ENCODE results near the gene PRUNE2.
"Not testable (repeated sequence)": the region's sequence is repeated elsewhere in the genome, so short reads cannot be mapped to it uniquely, and the experiment has no call there.

Gene PRUNE2

GRCh38 chr9:76619197-76619596 is 286.7 kb downstream of the PRUNE2 start:
- DNase-seq = no peak

- no peak for DNase-seq
Observed at GRCh38 chr9:76618762-76619161, 287.2 kb downstream of the PRUNE2 start.

- DNase-seq = no peak
Observed at GRCh38 chr9:76617497-76618175, 288.3 kb downstream of the PRUNE2 start.

- no peak for DNase-seq
Observed at GRCh38 chr9:76616780-76617179, 289.1 kb downstream of the PRUNE2 start.

GRCh38 chr9:76615177-76615603 is 290.7 kb downstream of the PRUNE2 start:
- DNase-seq = no peak

- DNase-seq = no peak
Observed at GRCh38 chr9:76613974-76614373, 291.9 kb downstream of the PRUNE2 start.

GRCh38 chr9:76613150-76613781 is 292.6 kb downstream of the PRUNE2 start:
- DNase-seq = no peak

- DNase-seq = no peak
Observed at GRCh38 chr9:76610011-76610352, 295.9 kb downstream of the PRUNE2 start.

- DNase-seq = no peak
Observed at GRCh38 chr9:76609285-76610010, 296.5 kb downstream of the PRUNE2 start.

- no peak for DNase-seq
Observed at GRCh38 chr9:76608575-76609273, 297.2 kb downstream of the PRUNE2 start.

GRCh38 chr9:76607730-76608436 is 298.0 kb downstream of the PRUNE2 start:
- no peak for DNase-seq

GRCh38 chr9:76605321-76605900 is 300.5 kb downstream of the PRUNE2 start:
- DNase-seq = no peak

GRCh38 chr9:76603931-76604570 is 301.9 kb downstream of the PRUNE2 start:
- DNase-seq = no peak

- no peak for DNase-seq
Observed at GRCh38 chr9:76603448-76603895, 302.4 kb downstream of the PRUNE2 start.

- DNase-seq = no peak
Observed at GRCh38 chr9:76602199-76602598, 303.7 kb downstream of the PRUNE2 start.

GRCh38 chr9:76600007-76600615 is 305.8 kb downstream of the PRUNE2 start:
- no peak for DNase-seq

- no peak for DNase-seq
Observed at GRCh38 chr9:76598981-76599380, 306.9 kb downstream of the PRUNE2 start.

- DNase-seq = no peak
Observed at GRCh38 chr9:76595645-76596044, 310.3 kb downstream of the PRUNE2 start.

- DNase-seq = no peak
Observed at GRCh38 chr9:76594764-76595424, 311.0 kb downstream of the PRUNE2 start.

- not testable (repeated sequence) for DNase-seq
Observed at GRCh38 chr9:76593961-76594735, 311.8 kb downstream of the PRUNE2 start.

Data from NCI-H1436 treated with DMSO at 0.1 percent for 48 hours (cell line).